H54 (cell line): ENCODE results near the gene KCNJ18.
"Not testable (repeated sequence)": the region's sequence is repeated elsewhere in the genome, so short reads cannot be mapped to it uniquely, and the experiment has no call there.

Experiments used
- DNase-seq: peaks from one replicate; pipeline ENCODE4 v3.0.0; 2011; ENCODE audit warnings: low spot score, mixed read lengths; ENCODE audit not compliant: insufficient read length
- FAIRE-seq: peaks from 3 replicates; lab custom pipeline; 2011; peaks lifted over from hg19 to GRCh38; lab: Jason Lieb, UNC

KCNJ18 gene

DNA sequence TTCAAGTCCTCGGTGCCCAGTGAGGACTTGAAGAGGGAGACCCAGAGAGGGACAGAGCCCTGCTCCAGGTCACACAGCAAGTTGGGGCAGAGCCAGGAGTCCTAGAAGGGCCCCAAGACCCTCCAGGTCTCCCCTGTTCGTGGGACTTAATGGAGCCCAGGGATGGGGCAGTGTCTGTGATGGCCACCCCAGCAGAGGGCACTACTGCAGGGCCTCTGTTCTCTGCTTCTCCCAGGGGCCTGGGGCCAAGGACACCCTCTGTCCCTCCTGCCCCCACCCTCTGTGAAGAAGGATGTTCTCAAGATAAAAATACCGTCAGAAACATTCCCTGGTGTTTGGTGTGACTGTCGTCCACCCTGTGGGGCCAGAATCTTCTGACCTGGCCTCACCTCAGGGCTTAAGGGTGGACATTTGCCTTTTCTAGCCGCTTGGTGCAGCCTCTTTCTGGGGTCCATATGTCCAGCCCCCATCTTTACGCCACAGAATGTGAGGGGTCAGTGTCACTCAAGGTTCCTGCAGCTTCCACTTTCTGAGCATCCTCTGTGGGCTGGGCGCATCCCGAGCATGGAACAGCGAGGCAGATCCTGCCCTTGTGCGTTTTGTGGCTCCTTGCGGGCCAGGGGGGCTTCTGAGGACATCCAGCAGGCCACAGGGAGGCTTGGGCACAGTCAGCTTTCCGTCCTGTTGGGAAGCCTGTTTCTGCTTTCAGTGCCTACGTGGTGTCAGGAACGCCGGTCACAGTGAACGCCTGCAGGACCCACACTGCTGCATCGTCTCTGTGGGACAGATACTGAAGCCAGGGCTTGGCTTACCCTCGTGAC, at the start of gene KCNJ18:
KCNJ18 (plus strand) TSS at position 641 of the 821 bp plus-strand sequence. CDS start 10,264 bp downstream, outside the sequence.
- FAIRE-seq, DNase-seq: not testable (repeated sequence)

- FAIRE-seq, DNase-seq: not testable (repeated sequence)
Observed at GRCh38 chr17:21648125-21648524, 44.2 kb upstream of the KCNJ18 start.

DNA sequence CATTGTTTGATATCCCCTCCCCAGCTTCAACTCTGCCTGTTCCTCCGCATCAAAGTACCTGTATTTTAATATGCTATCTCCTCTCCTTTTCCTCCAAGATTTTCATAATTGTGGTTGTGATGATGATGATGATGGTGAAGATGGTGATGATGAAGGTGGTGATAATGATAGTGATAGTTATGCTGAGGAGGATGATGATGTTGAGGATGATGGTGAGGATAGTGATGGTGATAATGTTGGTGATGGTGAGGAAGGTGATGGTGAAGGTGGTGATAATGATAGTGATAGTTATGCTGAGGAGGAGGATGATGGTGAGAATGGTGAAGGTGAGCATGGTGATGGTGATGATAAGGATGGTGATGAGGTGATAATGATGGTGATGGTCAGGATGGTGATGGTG, 42.3 kb upstream of the KCNJ18 start:
- not testable (repeated sequence) for DNase-seq, FAIRE-seq

DNA sequence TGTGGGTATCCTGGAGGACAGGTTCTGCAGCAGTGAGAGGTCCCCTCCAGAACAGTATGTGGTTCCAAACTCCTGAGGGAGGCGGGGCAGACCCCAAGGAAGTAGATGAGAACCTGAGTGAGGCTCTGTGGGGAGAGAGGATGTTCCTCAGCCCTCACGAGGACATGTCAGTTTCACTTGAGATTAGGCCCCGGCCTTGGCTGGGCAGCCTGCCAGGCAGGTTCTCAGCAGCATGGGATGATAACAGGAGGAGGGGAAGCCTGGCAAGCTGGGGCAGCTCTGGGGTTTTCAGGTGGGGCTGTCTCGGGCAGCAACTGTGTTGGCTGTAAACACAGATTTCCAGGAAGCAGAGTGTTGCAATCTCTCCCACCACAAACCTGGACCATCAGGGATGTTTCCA, 40.3 kb upstream of the KCNJ18 start:
- DNase-seq, FAIRE-seq: not testable (repeated sequence)

GRCh38 chr17:21653211-21653610, 39.1 kb upstream of the KCNJ18 start:
- DNase-seq, FAIRE-seq: not testable (repeated sequence)

DNA sequence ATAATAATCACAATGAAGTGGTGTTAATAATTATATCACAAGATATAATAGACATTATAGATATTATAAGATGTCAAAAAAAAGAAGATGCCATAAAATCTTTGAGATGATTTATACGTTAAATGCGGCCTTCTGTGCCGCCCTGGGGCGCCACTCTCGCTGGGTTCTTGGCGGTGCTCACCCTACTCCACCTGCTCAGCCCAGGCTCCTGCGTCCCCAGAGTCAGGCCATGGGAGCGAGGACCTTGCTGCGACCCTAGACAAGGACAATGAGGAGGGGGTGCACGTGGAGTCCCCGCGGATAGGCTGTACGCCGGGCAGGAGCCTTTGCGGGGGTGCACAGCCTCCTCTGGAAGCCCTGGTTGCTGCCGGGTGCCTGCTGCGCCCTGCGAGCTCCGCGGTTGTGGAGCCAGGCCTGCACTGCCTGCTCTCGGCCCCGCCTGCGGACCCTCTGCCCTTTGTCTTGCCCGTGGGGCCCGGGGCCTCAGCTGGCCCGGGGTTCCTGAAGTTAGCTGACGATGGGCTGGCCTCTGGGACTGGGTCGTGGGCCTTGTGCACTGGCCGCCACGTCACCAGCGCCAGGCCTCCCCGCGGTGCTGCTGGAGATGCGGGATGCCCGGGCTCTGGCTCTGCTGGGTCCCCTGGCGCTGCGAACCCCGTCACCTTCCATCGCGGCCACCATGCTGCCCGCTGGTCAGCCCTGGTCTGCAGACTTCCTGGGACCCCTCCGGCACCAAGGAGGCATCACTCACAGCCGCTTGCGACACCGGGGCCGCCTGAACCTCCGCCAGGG, 35.6 kb upstream of the KCNJ18 start:
- DNase-seq, FAIRE-seq: not testable (repeated sequence)

- not testable (repeated sequence) for FAIRE-seq, DNase-seq
Observed at GRCh38 chr17:21659635-21660034, 32.7 kb upstream of the KCNJ18 start.

GRCh38 chr17:21661455-21661854, 30.9 kb upstream of the KCNJ18 start:
- not testable (repeated sequence) for FAIRE-seq, DNase-seq

DNA sequence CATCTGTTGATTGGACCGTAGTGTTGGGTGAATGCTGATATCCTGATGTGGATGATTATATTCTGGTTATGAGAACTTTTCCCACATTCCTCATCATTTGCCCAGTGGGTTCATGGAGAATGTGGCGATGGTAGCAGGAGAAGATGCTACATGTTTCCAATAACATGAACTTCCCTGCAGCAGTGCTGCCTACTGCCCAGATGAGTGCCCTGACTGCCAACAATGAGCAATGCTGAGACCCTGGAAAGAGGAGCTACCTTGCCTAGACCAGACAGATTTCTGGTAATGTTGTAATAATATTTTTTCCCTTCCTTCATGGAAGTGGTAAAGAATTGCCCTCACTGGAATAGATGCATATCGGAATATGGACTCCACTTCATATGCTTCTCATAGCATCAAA, 29.2 kb upstream of the KCNJ18 start:
- FAIRE-seq, DNase-seq: not testable (repeated sequence)

- not testable (repeated sequence) for FAIRE-seq, DNase-seq
Observed at GRCh38 chr17:21663614-21664474, 28.5 kb upstream of the KCNJ18 start.

DNA sequence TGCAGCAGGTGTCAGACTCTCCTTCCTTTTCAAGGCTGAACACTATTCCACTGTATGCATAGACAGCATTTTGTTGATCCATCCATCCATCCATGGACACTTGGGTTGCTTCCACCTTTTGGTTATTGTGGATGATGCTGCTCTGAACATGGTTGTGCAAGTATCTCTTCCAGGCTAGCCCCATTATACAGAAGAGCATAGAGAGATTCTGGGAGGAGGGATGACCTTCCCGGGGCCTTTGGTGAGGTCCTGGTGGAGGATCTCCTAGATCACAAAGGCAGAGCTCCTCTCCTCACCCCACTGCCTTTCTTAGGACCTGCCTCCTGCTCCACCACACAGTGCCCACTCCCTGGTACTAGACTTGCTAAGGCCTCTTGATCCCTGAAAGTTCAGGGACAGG, 27.2 kb upstream of the KCNJ18 start:
- FAIRE-seq, DNase-seq: not testable (repeated sequence)

DNA sequence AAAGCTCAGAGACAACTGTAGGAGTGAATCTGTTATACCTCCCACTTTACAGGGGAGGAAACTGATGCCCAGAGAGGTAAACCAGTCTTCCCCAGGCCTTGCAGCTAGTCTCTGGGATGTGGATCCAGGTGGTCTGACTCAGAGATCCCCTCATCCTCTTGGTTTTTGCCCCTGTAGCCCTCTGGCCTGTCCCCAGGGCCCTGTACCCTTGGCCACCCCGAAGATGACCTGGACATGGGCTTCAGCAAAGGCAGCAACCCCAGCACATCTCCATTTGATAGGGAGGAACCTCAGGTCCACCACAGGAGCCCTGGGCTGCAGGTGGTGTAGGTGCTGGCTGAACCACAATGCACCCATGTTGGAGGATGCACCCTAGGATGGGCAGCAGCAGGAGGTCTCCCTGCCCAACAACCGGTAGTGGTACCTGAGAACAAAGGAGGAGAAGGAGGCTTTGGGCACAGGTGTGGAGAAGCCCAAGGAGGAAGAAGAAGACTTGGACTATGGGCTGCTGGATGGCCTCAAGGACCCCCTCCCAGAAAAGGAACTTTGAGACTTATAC, 26.3 kb upstream of the KCNJ18 start:
- not testable (repeated sequence) for FAIRE-seq, DNase-seq

GRCh38 chr17:21666711-21667412, 25.5 kb upstream of the KCNJ18 start:
- FAIRE-seq, DNase-seq: not testable (repeated sequence)

GRCh38 chr17:21667413-21668117, 24.8 kb upstream of the KCNJ18 start:
- DNase-seq, FAIRE-seq: not testable (repeated sequence)

- DNase-seq, FAIRE-seq: not testable (repeated sequence)
Observed at GRCh38 chr17:21668118-21668488, 24.2 kb upstream of the KCNJ18 start.

GRCh38 chr17:21668746-21669508, 23.4 kb upstream of the KCNJ18 start:
- FAIRE-seq, DNase-seq: not testable (repeated sequence)

GRCh38 chr17:21669616-21670360, 22.5 kb upstream of the KCNJ18 start:
- FAIRE-seq = not testable (repeated sequence)

More at GRCh38 chr17:21669616-21670360, 22.5 kb upstream of the KCNJ18 start:
- DNase-seq = not testable (repeated sequence)
